IPS DF 4.7 (cell line): Measurements from ENCODE around the gene TMPRSS6.

Source experiments
- DNase-seq: peaks from one replicate; pipeline ENCODE4 v3.0.0-alpha.2; 2013; ENCODE audit warnings: low spot score; ENCODE audit errors: extremely low read depth

TMPRSS6 gene

DNA sequence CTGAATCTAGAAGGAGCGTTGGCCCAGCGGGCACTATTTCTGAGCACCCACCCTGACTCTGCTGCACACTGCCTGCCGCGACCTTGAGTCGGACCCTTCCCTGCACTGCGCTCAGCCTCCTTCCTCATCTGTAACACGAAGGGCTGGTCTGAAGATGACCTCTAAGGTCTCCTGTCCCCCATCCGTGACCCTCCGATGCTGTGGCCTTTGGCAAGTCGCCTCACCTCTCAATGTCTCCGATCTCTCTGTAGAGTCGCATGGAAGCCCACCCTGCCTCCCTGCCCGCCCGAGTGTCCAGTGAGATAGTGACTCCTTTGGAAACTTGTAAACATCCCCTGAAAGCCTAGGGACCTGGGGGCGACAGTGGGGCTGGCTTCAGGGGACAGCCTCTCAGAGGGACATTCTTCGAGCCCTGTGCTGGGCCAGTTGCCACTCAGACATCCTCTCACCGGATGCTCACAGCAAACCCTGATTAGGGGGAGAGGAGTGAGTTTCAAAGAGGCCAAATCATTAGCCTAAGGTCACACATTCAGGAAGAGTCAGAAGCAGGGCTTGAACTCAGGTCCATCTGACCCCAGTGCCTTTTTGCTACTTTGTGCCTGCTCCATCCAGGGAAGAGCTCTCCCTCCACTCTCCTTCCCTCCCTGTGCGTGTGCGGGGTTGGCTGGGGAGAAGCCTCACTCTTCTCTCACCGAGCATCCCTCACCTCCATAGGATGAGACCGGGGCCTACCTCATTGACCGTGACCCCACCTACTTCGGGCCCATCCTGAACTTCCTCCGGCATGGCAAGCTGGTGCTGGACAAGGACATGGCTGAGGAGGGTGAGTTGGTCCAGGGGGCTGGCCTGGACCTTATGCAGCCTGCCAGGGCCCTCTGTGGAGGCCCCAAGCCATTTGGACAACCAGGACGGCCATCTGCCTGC, 56.9 kb downstream of the TMPRSS6 start:
- DNase-seq, result no peak

- no peak for DNase-seq
These were observed 57.8 kb downstream of the TMPRSS6 start, which contains the start of gene KCTD17 for GRCh38 chr22:37051391-37052385. Gene KCTD17 (plus strand): TSS chr22:37051742. CDS start chr22:37051761, 19 bp downstream.

DNA sequence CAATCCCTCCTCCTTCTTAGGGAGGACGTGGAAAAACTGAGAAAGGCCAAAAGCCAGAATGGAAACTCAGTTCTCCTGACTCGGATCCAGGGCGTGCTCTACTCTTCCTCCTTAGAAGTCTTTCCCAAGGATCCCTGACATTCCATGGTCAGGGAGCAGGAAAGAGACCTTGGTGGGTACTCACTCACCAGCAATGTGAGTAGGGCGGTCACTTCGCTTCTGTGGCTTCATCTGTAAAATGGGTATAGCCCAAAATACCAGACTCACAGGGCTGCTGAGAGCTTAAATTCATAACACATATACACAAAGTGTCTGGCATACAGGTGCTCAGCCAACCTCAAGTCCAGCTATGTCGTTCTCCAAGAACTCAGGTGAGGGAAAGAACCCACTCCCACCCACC, 58.6 kb downstream of the TMPRSS6 start:
- DNase-seq, result no peak

- DNase-seq, result no peak
These were observed 60.3 kb downstream of the TMPRSS6 start for GRCh38 chr22:37049224-37049623.

GRCh38 chr22:37048133-37048532, 61.4 kb downstream of the TMPRSS6 start:
- DNase-seq, result no peak

DNA sequence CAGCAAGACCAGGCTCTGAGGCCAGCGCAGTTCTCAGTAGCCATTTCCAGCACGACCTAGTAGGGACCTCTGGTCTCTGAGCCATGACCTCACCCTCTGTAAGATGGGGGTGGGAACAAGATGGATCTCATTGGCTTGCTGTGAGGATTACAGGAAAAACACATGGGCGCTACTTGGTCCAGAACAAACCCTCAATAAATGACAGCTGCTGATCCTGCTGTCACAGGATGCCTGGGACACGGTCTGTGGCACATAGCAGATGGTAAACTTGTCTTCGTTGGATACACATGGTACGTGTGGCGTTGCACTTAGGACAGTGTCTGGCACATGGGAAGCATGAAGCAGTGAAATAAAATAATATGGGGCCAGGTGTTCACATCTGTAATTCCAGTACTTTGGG, 62.5 kb downstream of the TMPRSS6 start:
- no peak for DNase-seq

DNA sequence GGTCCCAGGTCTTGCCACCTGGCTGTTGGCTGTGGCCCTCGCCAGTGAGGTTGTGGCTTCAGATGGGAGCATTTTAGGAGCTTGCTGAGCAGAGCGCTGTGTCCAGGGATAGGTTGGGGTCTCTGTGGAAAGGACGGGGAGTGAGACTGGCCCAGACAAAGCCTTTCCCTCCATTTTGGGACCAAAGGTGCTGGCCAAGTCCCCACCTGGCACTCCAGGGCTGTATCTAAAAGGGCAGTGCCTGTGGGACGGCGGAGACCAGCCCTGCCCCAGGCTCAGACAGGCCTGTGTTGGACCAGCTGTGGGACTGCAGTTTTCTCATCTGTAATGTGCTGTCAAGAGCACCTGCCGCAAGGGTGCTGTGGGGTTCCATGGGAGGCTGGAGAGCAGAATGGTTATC, 62.9 kb downstream of the TMPRSS6 start:
- DNase-seq, result no peak

DNA sequence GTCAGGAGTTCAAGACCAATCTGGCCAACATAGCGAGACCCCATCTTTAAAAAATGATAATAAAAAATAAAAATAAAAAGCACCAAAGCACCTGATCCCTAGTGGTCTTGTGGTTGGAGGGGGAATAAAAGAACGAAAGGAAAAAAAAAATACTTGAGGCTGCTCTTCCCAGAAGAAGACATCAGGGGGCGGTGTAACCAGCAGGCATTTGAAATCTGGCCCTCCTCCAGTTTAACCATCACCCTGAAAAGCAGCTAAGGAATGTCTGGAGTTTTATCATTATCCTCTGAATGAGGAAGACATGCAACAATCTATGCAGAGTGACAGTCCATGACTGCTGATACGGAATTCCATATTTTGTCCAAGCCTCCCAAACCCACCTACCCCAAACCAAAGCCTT, 63.6 kb downstream of the TMPRSS6 start:
- DNase-seq, result no peak

GRCh38 chr22:37044634-37045625, 64.6 kb downstream of the TMPRSS6 start:
- no peak for DNase-seq

- DNase-seq, result no peak
These were observed 65.5 kb downstream of the TMPRSS6 start for GRCh38 chr22:37043828-37044538.

DNA sequence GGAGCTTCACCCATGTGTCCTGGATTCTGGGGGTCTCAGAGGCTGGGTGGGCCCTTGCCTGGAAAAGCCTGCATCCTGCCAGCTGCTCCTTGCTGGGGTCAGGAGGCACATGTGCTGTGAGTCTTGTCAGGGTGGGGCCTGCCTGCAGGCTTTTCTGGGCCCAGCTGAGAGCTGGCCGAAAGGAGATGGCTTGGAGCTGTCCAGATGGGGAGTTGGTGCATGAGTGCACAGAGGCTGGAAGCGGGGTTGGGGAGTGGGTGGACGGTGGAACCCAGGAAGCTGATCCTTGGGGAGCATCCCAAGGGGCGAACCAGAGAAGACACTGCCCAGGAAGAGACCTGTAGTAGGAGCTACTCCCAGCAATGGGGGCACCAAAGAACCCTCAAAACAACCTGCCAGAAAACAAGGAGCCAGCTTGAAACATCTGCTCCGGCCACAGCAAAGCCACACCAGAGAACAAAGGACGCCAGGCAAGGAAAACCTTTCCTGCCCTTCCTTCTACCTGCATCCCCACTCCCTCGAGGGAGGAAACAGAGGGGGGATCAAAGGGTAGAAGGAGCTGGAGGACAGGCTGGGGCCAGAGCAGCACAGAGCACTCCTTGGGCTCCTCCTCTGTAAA, 66.2 kb downstream of the TMPRSS6 start:
- DNase-seq, result no peak

DNA sequence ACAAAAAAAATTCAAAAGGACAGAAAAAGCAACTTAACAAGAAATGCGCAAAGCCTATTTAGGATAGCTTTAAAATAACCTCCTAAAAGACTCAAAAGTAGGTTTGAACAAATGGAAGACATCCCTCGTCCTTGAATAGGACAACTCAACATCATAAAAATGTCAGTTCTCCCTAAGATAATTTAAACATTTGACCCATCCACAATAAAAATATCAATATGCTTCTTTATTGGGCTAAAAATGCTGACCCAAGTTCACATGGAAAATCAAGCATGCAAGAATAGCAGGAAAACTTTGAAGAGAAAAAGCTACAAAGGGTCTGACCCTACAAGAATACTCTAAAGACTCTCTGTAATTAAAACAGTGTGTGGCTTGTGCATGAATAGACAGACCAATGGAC, 70.0 kb downstream of the TMPRSS6 start:
- no peak for DNase-seq

GRCh38 chr22:37037669-37038068, 71.8 kb downstream of the TMPRSS6 start:
- no peak for DNase-seq

- DNase-seq, result no peak
These were observed 72.7 kb downstream of the TMPRSS6 start for GRCh38 chr22:37036655-37037377.

DNA sequence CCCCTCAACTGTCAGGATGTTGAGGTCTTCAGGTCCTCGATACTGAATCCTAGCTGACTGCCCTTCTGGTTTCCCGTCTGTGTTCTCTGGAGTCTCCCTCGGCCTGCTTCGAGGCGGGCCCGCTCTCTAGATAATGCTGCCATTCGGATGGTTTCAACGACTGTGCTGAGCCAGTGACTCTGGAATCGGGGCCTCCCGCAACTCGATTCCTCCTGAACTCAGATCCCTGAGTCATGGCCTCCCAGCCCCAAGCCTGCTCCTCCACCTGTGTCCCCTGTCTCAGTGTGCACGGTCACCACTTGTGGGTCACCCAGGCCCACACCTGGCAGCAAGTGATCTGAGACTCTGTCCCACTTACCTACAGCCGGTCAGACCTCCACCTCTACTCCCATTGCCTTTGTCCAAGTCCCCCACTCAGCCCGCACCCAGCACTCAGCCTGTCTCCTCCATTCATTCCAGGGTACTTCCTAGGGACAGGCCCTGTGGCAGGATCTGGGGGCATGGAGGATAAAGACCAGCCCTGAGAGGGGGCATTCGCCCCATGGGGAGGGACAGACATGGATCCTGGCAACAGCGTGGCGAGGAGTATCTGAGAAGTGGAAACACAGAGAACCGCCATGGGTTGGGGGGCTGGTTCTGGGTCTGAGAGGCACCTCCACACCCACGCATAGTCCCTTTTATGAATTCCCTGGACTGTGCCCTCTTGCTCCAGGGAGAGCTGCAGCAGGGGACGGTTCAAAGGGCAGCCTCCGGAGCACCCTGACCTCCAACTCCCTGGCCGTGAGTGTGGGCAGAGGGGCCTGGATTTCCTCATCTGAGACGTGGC, 75.7 kb downstream of the TMPRSS6 start:
- no peak for DNase-seq

- DNase-seq, result no peak
These were observed 76.7 kb downstream of the TMPRSS6 start for GRCh38 chr22:37032535-37033460.

- DNase-seq, result no peak
These were observed 77.4 kb downstream of the TMPRSS6 start for GRCh38 chr22:37032134-37032534.
